ENCODE results near the gene CACNA1G. TPM values are rescaled to one million over a fixed set of nuclear protein-coding genes. Genes with fewer than 3 reads are reported as not detected.

The CACNA1G gene
- polyA plus RNA-seq, 1 donor from 2014 or later: 10.9 TPM

DNA sequence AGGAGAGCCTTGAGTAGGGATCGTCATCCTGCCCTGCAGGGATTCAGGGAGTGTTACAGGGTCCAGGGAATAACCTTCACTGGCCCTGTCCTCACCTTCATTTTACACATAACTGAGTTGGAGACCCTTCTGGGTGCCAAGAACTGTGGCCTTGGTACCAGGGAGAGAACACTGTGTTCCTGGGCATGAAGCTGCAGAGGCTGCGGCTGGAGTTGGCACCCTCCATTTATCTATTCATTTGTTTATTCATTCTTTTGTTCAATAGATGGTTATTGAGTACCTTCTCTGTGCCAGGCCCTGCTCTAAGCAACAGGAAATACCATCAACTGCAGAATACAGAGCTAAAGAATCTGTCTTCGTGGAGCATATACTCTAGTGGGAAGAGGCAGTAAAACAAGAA is 80.8 kb downstream of the CACNA1G start:
- no peak overlapping the region for H2AFZ ChIP-seq (ENCODE audit: low read depth, low read length)
- H3K9me3 ChIP-seq (ENCODE audit: low read length): no peaks in the 10 kb centered on the region
- H3K4me3 ChIP-seq (ENCODE audit: low read length): no peak overlapping the region
- H4K20me1 ChIP-seq (ENCODE audit: insufficient read depth): no peaks in the 10 kb centered on the region
- no peaks in the 10 kb centered on the region for H3K36me3 ChIP-seq (ENCODE audit: insufficient read depth, low read length)
- no peaks in the 10 kb centered on the region for H3K79me2 ChIP-seq (replicated peaks; ENCODE audit: insufficient read depth, low read length)
- no peak for TF ChIP-seq RAD21 (conservative IDR thresholded peaks at IDR 0.05)
- TF ChIP-seq, protein P1, sequence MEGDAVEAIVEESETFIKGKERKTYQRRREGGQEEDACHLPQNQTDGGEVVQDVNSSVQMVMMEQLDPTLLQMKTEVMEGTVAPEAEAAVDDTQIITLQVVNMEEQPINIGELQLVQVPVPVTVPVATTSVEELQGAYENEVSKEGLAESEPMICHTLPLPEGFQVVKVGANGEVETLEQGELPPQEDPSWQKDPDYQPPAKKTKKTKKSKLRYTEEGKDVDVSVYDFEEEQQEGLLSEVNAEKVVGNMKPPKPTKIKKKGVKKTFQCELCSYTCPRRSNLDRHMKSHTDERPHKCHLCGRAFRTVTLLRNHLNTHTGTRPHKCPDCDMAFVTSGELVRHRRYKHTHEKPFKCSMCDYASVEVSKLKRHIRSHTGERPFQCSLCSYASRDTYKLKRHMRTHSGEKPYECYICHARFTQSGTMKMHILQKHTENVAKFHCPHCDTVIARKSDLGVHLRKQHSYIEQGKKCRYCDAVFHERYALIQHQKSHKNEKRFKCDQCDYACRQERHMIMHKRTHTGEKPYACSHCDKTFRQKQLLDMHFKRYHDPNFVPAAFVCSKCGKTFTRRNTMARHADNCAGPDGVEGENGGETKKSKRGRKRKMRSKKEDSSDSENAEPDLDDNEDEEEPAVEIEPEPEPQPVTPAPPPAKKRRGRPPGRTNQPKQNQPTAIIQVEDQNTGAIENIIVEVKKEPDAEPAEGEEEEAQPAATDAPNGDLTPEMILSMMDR (IDR thresholded peaks at IDR 0.05; ENCODE audit: poor library complexity, severe bottlenecking): no peak
- no peak for TF ChIP-seq SMC3 (conservative IDR thresholded peaks at IDR 0.05; ENCODE audit: poor library complexity)
- TF ChIP-seq, protein P2, sequence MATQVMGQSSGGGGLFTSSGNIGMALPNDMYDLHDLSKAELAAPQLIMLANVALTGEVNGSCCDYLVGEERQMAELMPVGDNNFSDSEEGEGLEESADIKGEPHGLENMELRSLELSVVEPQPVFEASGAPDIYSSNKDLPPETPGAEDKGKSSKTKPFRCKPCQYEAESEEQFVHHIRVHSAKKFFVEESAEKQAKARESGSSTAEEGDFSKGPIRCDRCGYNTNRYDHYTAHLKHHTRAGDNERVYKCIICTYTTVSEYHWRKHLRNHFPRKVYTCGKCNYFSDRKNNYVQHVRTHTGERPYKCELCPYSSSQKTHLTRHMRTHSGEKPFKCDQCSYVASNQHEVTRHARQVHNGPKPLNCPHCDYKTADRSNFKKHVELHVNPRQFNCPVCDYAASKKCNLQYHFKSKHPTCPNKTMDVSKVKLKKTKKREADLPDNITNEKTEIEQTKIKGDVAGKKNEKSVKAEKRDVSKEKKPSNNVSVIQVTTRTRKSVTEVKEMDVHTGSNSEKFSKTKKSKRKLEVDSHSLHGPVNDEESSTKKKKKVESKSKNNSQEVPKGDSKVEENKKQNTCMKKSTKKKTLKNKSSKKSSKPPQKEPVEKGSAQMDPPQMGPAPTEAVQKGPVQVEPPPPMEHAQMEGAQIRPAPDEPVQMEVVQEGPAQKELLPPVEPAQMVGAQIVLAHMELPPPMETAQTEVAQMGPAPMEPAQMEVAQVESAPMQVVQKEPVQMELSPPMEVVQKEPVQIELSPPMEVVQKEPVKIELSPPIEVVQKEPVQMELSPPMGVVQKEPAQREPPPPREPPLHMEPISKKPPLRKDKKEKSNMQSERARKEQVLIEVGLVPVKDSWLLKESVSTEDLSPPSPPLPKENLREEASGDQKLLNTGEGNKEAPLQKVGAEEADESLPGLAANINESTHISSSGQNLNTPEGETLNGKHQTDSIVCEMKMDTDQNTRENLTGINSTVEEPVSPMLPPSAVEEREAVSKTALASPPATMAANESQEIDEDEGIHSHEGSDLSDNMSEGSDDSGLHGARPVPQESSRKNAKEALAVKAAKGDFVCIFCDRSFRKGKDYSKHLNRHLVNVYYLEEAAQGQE (IDR thresholded peaks at IDR 0.05; ENCODE audit: borderline replicate concordance): no peak
- no peak for TF ChIP-seq POLR2AphosphoS5 (IDR thresholded peaks at IDR 0.05)
- TF ChIP-seq EP300 (conservative IDR thresholded peaks at IDR 0.05; ENCODE audit: poor library complexity, severe bottlenecking): no peak
- H3K9me2 ChIP-seq (ENCODE audit: insufficient read depth, low read length): no peaks in the 10 kb centered on the region
- no peak overlapping the region for H3K27ac ChIP-seq (ENCODE audit: low read length)
- H3K27me3 ChIP-seq (ENCODE audit: insufficient read depth, low read depth, low read length): peaks cover 8% of the 10 kb centered on the region
- H3K4me2 ChIP-seq (ENCODE audit: low read length): no peak overlapping the region
- H3K9ac ChIP-seq (ENCODE audit: low read length): no peak overlapping the region
- H3F3A ChIP-seq (ENCODE audit: insufficient read depth, low read length, poor library complexity, severe bottlenecking): no peaks in the 10 kb centered on the region

DNA sequence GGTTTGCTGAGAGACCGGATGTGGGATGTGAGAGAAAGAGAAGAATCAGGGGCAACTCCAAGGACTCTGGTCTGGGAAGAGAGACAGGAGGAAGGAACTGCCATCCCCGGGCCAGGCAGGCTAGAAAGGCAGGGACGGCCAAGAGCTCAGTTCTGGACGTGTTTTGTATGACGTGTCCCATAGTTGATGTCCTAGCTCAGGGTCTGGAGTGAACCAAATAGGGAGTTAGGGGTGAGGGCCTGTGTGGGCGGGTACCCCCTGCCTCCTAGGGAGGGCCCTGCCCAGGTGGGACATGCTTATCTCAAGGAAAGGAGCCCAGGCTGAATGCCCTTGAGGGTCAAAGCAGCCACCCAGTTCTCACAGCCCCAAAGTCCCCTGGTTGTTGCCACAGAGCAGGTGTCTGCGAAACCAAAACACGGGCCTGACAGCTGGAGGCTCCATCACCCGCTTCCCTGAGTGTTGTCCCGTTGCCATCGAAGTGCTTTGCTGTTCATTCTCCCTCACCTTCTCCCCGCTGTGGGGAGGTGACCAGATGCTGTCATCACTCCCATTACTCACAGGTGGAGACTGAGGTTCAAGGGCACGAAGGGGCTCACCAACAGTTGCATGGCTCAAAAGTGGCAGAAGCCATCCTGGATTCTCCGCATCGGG is 81.7 kb downstream of the CACNA1G start:
- no peak overlapping the region for H3K4me2 ChIP-seq (ENCODE audit: low read length)
- no peak overlapping the region for H3K27ac ChIP-seq (ENCODE audit: low read length)
- TF ChIP-seq SMC3 (conservative IDR thresholded peaks at IDR 0.05; ENCODE audit: poor library complexity): no peak
- no peak for TF ChIP-seq EP300 (conservative IDR thresholded peaks at IDR 0.05; ENCODE audit: poor library complexity, severe bottlenecking)
- TF ChIP-seq RAD21 (conservative IDR thresholded peaks at IDR 0.05): no peak
- no peak for TF ChIP-seq EZH2 (IDR thresholded peaks at IDR 0.05; ENCODE audit: borderline replicate concordance, insufficient read depth, low read length, poor library complexity, severe bottlenecking)
- TF ChIP-seq, protein P2 (IDR thresholded peaks at IDR 0.05; ENCODE audit: borderline replicate concordance): no peak
- no peak for TF ChIP-seq POLR2AphosphoS5 (IDR thresholded peaks at IDR 0.05)
- TF ChIP-seq, protein P1 (IDR thresholded peaks at IDR 0.05; ENCODE audit: poor library complexity, severe bottlenecking): no peak
- no peak for TF ChIP-seq MXI1 (conservative IDR thresholded peaks at IDR 0.05; ENCODE audit: poor library complexity, severe bottlenecking)
- TF ChIP-seq TAF1 (IDR thresholded peaks at IDR 0.05; ENCODE audit: low read depth): no peak
- no peak overlapping the region for H2AFZ ChIP-seq (ENCODE audit: low read depth, low read length)
- H4K20me1 ChIP-seq (ENCODE audit: insufficient read depth): no peaks in the 10 kb centered on the region
- H3K9ac ChIP-seq (ENCODE audit: low read length): no peak overlapping the region
- no peaks in the 10 kb centered on the region for H3K9me2 ChIP-seq (ENCODE audit: insufficient read depth, low read length)
- no peaks in the 10 kb centered on the region for H3F3A ChIP-seq (ENCODE audit: insufficient read depth, low read length, poor library complexity, severe bottlenecking)
- H3K27me3 ChIP-seq (ENCODE audit: insufficient read depth, low read depth, low read length): no peaks in the 10 kb centered on the region
- no peaks in the 10 kb centered on the region for H3K36me3 ChIP-seq (ENCODE audit: insufficient read depth, low read length)
- no peak overlapping the region for H3K4me3 ChIP-seq (ENCODE audit: low read length)
- no peaks in the 10 kb centered on the region for H3K9me3 ChIP-seq (ENCODE audit: low read length)
- H3K79me2 ChIP-seq (replicated peaks; ENCODE audit: insufficient read depth, low read length): no peaks in the 10 kb centered on the region

All from neural cell (in vitro differentiated cells).